Epithelial cell of proximal tubule (primary cell): Measurements from ENCODE around the gene DIAPH3. TPM values are rescaled to one million over a fixed set of nuclear protein-coding genes. Genes with fewer than 3 reads are reported as not detected.
A peak's percentile ranks its signal among the peaks of the same experiment; 100 is the strongest.
"Not testable (repeated sequence)": the region's sequence is repeated elsewhere in the genome, so short reads cannot be mapped to it uniquely, and the experiment has no call there.

Experiments used
- DNase-seq: peaks from one replicate; pipeline ENCODE4 v3.0.0-alpha.2; 2011; ENCODE audit warnings: low read depth
- H3K4me3 ChIP-seq: 2 replicates; pipeline ENCODE4 v1.5.1; 2011; ENCODE audit warnings: low read depth, mild to moderate bottlenecking, low read length
- total RNA-seq: library from RNA; depleted of rRNA; stranded (reverse); fragments of >200 nt; gene quantifications from 2 replicates; pipeline ENCODE4 v1.2.3, GENCODE V29; 2015
- TF ChIP-seq, protein P1 (sequence below): conservative IDR thresholded peaks from 2 replicates; pipeline ENCODE4 v1.5.1; 2012; ENCODE audit warnings: low read depth, mild to moderate bottlenecking, low read length

Gene DIAPH3
- total RNA-seq, 1 donor from 2014 or later, result 48.0 TPM

DNA sequence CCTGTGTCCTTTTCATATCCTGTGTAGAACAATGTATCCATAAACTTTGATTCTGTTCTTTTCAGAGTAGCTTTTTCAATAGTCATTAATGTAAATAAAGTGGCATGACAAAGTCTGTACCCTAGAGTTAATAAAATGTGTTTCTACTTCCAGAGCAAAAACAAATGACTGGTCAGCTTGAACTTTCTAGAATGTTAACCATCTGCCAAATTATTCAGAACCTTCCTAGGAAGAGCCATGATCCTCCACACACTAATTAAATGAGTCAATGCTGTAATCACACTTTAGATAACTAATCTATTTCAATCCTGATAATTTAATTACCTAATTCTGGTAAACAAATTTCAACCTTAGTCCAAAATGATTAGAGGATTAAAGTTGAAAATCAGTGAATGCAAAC is 73.2 kb downstream of the DIAPH3 start:
- DNase-seq, result peak; percentile 16
- H3K4me3 ChIP-seq, result no peak overlapping the region
- TF ChIP-seq, protein P1, sequence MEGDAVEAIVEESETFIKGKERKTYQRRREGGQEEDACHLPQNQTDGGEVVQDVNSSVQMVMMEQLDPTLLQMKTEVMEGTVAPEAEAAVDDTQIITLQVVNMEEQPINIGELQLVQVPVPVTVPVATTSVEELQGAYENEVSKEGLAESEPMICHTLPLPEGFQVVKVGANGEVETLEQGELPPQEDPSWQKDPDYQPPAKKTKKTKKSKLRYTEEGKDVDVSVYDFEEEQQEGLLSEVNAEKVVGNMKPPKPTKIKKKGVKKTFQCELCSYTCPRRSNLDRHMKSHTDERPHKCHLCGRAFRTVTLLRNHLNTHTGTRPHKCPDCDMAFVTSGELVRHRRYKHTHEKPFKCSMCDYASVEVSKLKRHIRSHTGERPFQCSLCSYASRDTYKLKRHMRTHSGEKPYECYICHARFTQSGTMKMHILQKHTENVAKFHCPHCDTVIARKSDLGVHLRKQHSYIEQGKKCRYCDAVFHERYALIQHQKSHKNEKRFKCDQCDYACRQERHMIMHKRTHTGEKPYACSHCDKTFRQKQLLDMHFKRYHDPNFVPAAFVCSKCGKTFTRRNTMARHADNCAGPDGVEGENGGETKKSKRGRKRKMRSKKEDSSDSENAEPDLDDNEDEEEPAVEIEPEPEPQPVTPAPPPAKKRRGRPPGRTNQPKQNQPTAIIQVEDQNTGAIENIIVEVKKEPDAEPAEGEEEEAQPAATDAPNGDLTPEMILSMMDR, result no peak

DNA sequence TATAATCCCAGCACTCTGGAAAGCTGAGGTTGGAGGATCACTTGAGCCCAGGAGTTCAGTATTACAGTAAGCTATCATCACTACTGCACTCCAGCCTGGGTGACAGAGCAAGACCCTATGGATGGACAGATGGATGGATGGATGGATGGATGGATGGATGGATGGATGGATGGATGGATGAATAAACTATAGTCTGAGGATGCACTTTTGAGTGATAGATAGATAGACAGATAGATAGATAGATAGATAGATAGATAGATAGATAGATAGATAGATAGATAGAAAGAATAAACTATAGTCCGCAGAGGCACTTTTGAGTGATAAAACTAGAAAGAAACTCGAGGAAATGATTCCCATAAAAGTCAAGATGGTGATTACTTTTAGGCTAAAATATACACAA is 79.9 kb downstream of the DIAPH3 start:
- not testable (repeated sequence) for H3K4me3 ChIP-seq, DNase-seq

- TF ChIP-seq, protein P1, result no peak
- DNase-seq, result no peak
- no peak overlapping the region for H3K4me3 ChIP-seq
Measured at GRCh38 chr13:60080850-60081249, 82.9 kb downstream of the DIAPH3 start.

DNA sequence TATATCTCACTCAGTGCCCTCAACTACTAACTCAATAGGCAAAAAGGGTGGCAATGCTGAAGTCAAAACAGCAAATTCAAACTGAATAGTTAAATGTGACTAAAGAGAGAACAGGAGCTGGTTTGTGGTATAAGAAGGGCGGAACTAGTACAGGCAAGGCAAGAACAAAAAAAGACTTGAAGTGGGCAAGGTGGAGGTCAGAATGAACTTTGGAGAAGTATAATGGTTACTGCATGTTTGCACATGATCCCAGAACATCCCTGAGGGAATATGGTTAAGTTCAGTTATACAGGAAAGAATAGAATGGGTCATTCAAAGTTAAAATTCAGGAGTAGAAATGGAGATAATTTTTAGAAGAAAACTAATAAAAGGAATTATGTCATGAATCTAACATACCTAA is 85.5 kb downstream of the DIAPH3 start:
- TF ChIP-seq, protein P1, result no peak
- no peak for DNase-seq
- no peak overlapping the region for H3K4me3 ChIP-seq

GRCh38 chr13:60075850-60076249 is 87.9 kb downstream of the DIAPH3 start:
- DNase-seq, result no peak
- TF ChIP-seq, protein P1, result no peak
- no peak overlapping the region for H3K4me3 ChIP-seq

DNA sequence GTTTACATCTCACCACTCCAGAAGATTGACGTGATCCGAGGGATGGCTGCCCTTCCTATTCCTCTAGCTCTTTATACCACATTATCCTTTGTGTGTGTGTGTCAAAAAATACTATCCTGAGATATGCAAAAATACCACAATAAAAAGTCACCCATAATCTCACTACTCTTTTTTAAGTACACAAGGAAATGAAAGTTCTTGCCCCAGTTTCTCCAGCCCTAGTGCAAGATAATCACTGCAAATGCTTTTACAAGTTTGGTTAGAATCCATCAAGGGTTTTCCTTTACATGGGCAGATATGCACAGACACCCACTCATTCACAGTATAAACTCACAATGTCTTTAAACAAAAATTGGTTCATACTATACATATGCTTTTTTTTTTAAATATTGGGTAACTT is 89.3 kb downstream of the DIAPH3 start:
- TF ChIP-seq, protein P1, result no peak
- no peak overlapping the region for H3K4me3 ChIP-seq
- DNase-seq, result no peak

DNA sequence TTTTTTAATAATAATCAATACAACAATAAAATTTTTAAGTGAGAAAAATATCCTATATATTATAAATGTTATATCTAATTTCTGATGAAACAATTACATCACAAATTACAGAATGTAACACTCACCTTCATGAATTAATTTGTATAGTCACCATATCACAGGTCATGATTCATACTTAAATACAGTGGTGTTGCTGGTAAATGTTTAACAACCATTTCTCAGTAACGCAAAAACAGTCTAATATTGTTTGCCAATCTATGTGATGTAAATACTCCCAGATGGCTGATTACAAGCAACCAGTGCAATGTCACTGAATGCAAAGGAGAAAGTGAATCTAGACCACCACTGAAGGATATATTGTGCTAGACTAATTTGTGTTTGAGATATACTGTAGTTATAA is 97.5 kb downstream of the DIAPH3 start:
- no peak overlapping the region for H3K4me3 ChIP-seq
- DNase-seq, result no peak
- TF ChIP-seq, protein P1, result no peak

GRCh38 chr13:60062502-60062901 is 101.2 kb downstream of the DIAPH3 start:
- TF ChIP-seq, protein P1, result no peak
- no peak for DNase-seq
- H3K4me3 ChIP-seq, result no peak overlapping the region
